HEK293T (cell line): Measurements from ENCODE around the gene RASGRP4.

Experiments used
- BHLHE40 ChIP-seq: fragments of 450-650 bp; IDR thresholded peaks from 2 replicates; pipeline ENCODE4 v1.6.1; 2016; ENCODE audit warnings: mild to moderate bottlenecking, moderate library complexity, borderline replicate concordance
- FOXK2 ChIP-seq: fragments of 450-650 bp; IDR thresholded peaks from 2 replicates; pipeline ENCODE4 v1.6.1; 2016; ENCODE audit warnings: mild to moderate bottlenecking
- FOXM1 ChIP-seq: fragments of 450-650 bp; IDR thresholded peaks from 2 replicates; pipeline ENCODE4 v1.6.1; 2017; ENCODE audit warnings: mild to moderate bottlenecking, borderline replicate concordance

- TF ChIP-seq FOXM1 (no peak), BHLHE40 (no peak), FOXK2 (no peak)
Observed at GRCh38 chr19:38475176-38475575, 49.2 kb upstream of the RASGRP4 start.
